ENCODE measurements around the gene ZBTB8A.
"Not testable (repeated sequence)": the region's sequence is repeated elsewhere in the genome, so short reads cannot be mapped to it uniquely, and the experiment has no call there.

Gene ZBTB8A

DNA sequence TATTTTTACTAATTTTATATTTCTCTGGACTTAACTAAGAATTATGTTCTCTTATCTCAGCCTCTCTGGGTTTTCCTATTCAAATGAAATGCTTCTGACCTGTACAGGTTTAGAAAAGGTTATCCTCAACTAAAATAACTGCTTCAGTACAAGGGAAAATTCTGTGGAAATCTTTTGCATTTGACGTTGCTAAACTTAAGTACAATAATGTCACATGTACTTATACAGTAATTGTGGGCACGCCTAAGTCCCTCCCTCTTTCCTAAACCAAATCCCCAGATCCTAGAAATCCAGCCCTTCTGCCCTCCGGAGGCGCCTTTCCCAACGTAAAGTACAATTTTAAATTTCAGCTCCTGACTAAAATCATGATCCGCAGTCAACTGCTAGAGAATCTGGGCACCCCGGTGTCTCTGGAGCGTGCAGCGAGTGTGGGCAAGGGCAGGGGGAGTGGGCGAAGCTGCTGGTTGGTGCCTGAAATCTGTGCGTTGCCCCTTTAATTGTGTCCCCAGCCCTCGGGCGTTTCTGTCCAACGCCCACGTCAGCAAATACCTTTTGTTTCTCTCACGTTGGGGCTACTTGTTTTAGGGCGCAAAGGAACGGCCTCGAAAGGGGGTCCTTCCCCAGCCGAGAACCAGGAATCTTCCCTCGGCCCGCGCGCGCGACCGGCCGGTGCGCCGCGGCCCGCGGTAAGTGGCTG lies at the start of gene ZBTB8A:
TSS of gene ZBTB8A (plus strand) at position 541 of the 697 bp plus-strand sequence. CDS start 53,505 bp downstream, outside the sequence.
- intact Hi-C loops (cut with DNase I), result loop anchor here (1.0 kb wide), 1 partner anchor 39 kb away; no protein-coding TSS in a partner anchor
- peak in 6 of 10 donors; percentile 14 to 75 (median 29) for DNase-seq

DNA sequence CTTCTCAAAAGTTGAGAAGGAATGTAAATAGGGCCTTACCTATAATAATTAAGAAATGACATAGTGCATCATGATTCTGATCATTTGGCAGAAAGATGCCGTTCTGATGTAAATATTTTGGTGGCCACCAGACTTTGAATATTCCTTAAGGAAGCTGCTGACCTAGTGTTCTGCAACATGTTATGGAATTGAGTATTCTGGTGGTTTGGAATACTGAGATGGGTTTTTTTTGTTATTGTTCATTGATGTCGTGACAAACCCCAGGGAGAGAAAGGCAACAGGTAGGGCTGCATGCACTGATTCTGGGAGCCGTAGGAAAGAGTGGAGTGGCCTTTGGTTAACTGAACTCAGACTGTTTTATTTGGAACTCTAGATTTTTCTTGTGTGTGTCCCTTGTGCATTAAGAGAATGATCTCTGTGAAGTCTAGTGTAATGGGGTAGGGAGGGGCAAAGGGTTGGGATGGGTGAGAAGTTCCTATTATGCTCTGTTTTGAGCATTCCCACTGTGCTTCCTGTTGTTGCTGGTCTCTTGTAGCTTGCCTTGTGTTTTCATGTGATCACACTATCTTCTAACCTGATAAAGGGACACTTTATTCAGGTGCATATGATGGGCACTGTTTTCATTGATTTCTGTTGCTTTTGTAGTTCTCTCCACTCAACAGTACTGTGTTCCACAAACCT lies 49.3 kb upstream of the ZBTB8A start:
- intact Hi-C loops (cut with DNase I), result no loop called here

DNA sequence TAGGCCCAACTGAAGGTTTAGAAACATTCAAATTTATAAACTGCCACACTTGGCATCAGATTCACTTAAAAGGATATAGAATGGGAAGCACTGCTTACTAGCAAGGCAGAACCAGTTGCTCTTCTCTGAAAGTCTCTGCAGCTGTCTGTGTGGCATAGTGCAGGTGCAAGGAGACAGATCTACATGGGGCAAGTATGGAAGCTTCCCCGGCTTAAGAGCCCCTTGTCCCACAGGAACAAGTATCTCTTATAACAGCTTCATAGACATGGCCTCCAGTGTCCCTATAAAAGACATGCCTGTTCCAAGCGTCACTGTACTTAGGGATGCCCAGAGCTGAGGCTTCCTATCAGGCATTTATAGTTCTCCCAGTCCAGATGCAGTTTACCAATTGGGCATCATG lies 47.8 kb upstream of the ZBTB8A start:
- intact Hi-C loops (cut with DNase I), result no loop called here
- no peak for DNase-seq

More for the DNA sequence above, 49.3 kb upstream of the ZBTB8A start:
- DNase-seq, result no peak

DNA sequence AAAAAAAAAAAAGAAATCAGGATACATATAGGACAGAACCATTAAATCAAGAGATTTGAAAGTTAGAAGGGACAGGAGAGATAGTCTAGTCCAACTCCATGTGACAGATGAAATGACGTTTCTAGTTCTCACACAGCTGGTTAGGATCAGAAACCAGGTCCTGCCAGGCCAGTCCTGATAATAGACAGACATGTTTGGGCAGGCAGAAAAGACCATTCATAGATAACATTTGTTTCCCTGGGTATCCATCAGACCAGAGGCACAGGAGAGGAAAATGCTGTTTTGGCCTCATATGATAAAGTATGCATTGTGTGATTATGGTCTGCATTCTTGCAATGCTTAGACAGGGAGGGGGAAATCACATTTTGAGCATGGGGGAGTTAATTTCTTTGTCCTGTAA lies 45.0 kb upstream of the ZBTB8A start:
- DNase-seq, result no peak
- intact Hi-C loops (cut with DNase I), result no loop called here

DNA sequence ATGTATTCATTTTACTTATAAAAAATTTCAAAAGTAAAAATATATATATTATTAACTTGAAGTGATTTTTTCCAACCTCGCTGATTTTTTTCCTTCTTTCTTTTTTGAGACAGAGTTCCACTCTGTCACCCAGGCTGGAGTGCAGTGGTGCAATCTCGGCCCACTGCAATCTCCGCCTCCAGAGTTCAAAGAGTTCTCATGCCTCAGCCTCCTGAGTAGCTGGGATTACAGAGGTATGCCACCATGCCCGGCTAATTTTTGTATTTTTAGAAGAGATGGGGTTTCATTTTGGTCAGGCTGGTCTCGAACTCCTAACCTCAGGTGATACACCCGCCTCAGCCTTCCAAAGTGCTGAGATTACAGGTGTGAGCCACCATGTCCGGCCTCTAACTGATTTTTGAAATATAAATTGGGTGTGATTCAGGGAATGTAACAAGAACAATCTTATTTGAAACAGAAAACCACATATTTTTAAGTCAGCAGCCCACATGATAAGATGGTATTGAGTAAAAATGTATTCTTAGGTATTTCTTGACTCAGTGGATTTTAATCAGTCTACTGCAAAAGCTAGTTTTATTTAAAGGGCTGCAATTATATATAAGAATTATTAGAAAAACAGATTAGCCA lies 44.4 kb upstream of the ZBTB8A start:
- intact Hi-C loops (cut with DNase I), result no loop called here

DNA sequence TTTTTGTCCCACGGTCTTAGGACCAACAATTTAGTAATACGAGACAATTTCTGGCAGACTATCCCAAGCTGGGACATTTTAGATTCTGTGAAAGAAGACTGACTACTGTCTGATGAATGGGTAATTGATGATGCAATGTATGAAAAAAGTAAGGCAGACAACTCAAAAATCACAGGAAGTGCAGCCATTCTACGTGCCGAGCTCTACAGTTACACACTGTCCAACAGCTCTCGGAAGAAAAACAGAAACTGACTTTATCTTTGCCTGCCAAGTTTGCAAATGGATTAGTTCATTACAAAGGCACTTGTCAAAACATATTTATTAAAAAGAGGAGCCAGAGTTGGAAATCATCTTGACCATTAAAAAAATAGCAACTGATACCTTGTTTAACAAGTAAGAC lies 43.1 kb upstream of the ZBTB8A start:
- no peak for DNase-seq
- intact Hi-C loops (cut with DNase I), result no loop called here

More for the DNA sequence above, 44.4 kb upstream of the ZBTB8A start:
- DNase-seq, result no peak

- intact Hi-C loops (cut with DNase I), result no loop called here
Measured at GRCh38 chr1:32498751-32499150, 40.5 kb upstream of the ZBTB8A start.

GRCh38 chr1:32500387-32501209 lies 38.6 kb upstream of the ZBTB8A start:
- peak; percentile 25 to 92 (median 62) for DNase-seq
- intact Hi-C loops (cut with DNase I), result loop anchor here (1.0 to 5.0 kb wide), 2 partner anchors 33 to 39 kb away; partner anchors contain the start of genes ZBTB8A and ZBTB8B

More at GRCh38 chr1:32498751-32499150, 40.5 kb upstream of the ZBTB8A start:
- DNase-seq, result no peak

DNA sequence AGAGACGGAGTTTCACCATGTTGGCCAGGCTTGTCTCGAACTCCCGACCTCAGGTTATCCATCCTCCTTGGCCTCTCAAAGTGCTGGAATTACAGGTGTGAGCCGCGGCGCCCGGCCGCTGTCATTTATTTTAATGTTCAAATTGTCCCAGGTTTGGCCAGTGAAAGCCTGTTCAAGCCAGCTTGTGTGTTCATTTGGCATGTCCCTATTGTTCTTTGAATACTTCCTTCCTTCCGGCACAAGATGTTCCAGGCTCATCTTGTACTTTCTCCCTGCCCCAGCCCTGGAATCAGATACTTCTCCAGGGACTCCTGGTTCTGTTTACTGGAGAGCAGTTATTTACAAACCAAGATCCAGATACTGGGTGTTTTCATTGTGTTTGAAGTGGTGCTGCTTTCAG lies 37.4 kb upstream of the ZBTB8A start:
- DNase-seq, result no peak
- intact Hi-C loops (cut with DNase I), result loop anchor here (5.0 kb wide), 1 partner anchor 35 kb away; the partner anchor contains the start of gene ZBTB8B

DNA sequence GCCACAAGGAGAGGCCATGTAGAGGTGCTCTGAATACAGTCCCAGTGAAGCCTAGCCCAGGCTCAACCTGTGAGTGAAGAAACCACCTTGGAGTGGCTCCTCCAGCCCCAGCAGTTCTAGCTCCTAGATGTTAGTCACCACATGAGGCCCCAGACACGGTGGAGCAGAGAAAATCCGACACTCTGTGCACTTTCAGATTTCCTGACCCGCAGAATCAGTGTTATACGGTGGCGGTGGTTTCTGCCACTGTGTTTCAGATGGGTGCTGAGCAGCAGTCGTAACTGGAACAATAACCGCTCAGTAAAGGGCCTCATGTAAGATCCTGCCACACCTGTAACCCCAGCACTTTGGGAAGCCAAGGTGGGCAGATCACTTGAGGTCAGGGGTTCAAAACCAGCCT lies 36.1 kb upstream of the ZBTB8A start:
- intact Hi-C loops (cut with DNase I), result loop anchor here (5.0 kb wide), 1 partner anchor 36 kb away; the partner anchor contains the start of gene ZBTB8B
- DNase-seq, result no peak

- intact Hi-C loops (cut with DNase I), result no loop called here
- DNase-seq, result no peak
Measured at GRCh38 chr1:32507021-32507420, 32.2 kb upstream of the ZBTB8A start.

DNA sequence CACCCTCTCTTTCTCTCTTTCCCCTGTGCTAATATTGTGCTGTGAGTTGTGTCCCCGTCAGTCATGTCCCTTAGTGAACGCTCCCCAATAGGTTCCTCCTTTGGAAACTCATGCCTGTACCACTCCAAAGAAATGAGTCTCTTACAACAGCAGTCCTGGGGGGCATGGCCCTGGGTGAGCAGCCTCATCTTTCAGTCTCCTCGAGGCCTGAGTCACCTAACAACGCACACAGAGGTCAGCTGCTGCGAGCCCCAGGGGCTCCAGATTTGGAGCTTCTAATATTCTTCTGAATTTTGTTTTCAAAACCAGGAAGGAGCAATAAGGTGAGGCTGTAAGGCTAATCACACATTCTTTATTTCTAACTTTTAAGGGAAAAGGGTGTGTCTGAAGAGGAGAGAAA lies 30.5 kb upstream of the ZBTB8A start:
- intact Hi-C loops (cut with DNase I), result no loop called here
- DNase-seq, result no peak

DNA sequence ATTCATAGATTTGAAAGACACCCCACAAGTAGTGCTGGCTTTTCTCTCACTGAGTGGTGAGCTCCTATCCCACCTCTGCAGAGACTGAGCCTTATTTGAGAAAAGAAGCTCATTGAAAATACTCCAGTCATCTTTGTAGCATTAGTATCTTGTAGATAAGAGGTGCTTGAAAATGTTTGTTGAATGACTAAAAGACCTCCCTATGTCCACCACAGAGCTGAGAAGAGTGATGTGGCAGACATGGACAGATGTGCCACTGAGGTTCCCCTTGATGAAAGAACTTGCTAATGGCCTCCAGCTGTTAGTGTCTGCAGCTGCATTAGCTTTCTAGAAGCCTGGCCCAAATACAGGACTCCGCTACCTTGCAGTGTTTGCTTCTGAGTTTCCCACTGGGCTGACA lies 29.3 kb upstream of the ZBTB8A start:
- intact Hi-C loops (cut with DNase I), result no loop called here
- DNase-seq, result no peak

DNA sequence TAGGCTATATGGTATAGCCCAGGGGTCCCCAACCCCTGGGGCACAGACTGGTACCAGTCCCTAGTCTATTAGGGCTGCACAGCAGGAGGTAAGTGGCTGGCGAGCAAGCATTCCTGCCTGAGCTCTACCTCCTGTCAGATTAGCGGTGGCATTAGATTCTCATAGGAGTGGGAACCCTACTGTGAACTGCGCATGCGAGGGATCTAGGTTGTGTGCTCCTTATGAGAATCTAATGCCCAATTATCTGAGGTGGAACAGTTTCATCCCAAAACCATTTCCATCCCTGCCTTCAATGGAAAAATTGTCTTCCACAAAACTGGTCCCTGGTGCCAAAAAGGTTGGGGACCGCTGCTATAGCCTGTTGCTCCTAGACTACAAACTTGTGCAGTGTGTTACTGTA lies 22.8 kb upstream of the ZBTB8A start:
- DNase-seq, result no peak
- intact Hi-C loops (cut with DNase I), result no loop called here

DNA sequence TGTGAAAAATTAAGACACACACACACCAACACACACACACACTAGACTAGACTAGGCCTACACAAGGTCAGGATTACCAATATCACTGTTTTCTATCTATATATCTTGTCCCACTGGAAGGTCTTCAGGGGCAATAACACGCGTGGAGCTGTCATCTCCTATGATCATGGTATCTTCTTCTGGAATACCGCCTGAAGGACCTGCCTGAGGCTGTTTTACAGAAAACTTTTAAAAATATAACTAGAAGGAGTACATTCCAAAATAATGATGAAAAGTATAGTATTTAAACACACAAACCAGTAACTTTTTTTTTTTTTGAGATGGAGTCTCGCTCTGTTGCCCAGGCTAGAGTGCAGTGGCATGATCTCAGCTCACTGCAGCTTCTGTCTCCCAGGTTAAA lies 20.3 kb upstream of the ZBTB8A start:
- intact Hi-C loops (cut with DNase I), result no loop called here
- DNase-seq, result no peak

GRCh38 chr1:32521165-32521564 lies 18.1 kb upstream of the ZBTB8A start:
- DNase-seq, result no peak
- intact Hi-C loops (cut with DNase I), result loop anchor here (2.0 to 10.0 kb wide), 2 partner anchors 104 to 252 kb away; no protein-coding TSS in a partner anchor

GRCh38 chr1:32525053-32525452 lies 14.2 kb upstream of the ZBTB8A start:
- intact Hi-C loops (cut with DNase I), result loop anchor here (10.0 kb wide), 1 partner anchor 100 kb away; no protein-coding TSS in a partner anchor
- DNase-seq, result no peak

- no peak for DNase-seq
- intact Hi-C loops (cut with DNase I), result loop anchor here (10.0 kb wide), 1 partner anchor 99 kb away; no protein-coding TSS in a partner anchor
Measured at GRCh38 chr1:32525661-32526444, 13.4 kb upstream of the ZBTB8A start.

- DNase-seq, result not testable (repeated sequence)
- intact Hi-C loops (cut with DNase I), result loop anchor here (10.0 kb wide), 1 partner anchor 96 kb away; no protein-coding TSS in a partner anchor
Measured at GRCh38 chr1:32528550-32528949, 10.7 kb upstream of the ZBTB8A start.
